GM12892 (cell line): ENCODE results near the gene USP40.

Experiments used
- POLR2A ChIP-seq: IDR thresholded peaks from 2 replicates; pipeline ENCODE4 v1.6.1; 2011; ENCODE audit warnings: low read depth, low read length, control low read depth
- POLR2AphosphoS5 ChIP-seq: IDR thresholded peaks from 2 replicates; pipeline ENCODE4 v1.6.1; 2011; ENCODE audit warnings: low read depth, low read length, control low read depth

DNA sequence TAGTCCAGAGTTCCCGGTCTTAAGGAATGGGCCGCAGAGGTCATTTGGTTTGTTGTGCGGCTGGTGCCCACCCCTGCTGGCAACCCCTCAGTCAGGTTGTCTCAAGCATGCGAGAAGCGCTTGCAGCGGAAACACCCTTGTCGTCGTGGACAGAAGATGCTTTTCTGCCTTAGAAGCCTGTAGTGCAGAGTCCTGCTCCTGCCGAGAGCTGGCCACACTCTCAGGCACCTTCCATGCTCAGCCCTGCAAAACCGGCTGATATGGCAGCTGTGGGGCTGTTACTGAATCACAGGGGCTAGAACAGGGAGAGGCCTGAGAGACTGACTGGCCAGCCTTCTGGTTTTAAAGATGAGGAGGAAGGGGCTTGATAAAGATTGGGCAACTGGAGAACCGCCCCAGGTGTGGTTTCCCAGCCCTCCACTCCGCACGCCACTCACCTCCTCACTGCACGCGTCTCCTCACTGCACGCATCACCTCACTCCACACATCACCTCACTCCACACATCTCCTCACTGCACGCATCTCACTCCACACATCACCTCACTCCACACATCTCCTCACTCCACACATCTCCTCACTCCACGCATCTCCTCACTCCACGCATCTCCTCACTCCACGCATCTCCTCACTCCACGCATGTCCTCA lies 103.6 kb downstream of the USP40 start:
- TF ChIP-seq POLR2AphosphoS5 = no peak
- TF ChIP-seq POLR2A = no peak
